ENCODE measurements around the gene CXCL5.
"Not testable (repeated sequence)": the region's sequence is repeated elsewhere in the genome, so short reads cannot be mapped to it uniquely, and the experiment has no call there.

Gene CXCL5

GRCh38 chr4:74014332-74014731 lies 15.9 kb upstream of the CXCL5 start:
- no peak for DNase-seq

GRCh38 chr4:74013264-74013663 lies 14.8 kb upstream of the CXCL5 start:
- no peak for DNase-seq

- no peak for DNase-seq
Observed at GRCh38 chr4:74012130-74012529, 13.7 kb upstream of the CXCL5 start.

- no peak for DNase-seq
Observed at GRCh38 chr4:74009307-74009706, 10.8 kb upstream of the CXCL5 start.

GRCh38 chr4:74006009-74006476 lies 7.6 kb upstream of the CXCL5 start:
- DNase-seq, result no peak

- DNase-seq, result no peak
Observed at GRCh38 chr4:74005528-74005927, 7.1 kb upstream of the CXCL5 start.

- DNase-seq, result no peak
Observed at GRCh38 chr4:74004668-74005067, 6.2 kb upstream of the CXCL5 start.

GRCh38 chr4:74000301-74000700 lies 1.8 kb upstream of the CXCL5 start:
- no peak for DNase-seq

- DNase-seq, result no peak
Observed at GRCh38 chr4:73992050-73992449, 6.4 kb downstream of the CXCL5 start.

GRCh38 chr4:73991742-73992000 lies 6.8 kb downstream of the CXCL5 start:
- DNase-seq, result no peak

- no peak for DNase-seq
Observed at GRCh38 chr4:73990988-73991741, 7.3 kb downstream of the CXCL5 start.

GRCh38 chr4:73989928-73990327 lies 8.5 kb downstream of the CXCL5 start:
- no peak for DNase-seq

GRCh38 chr4:73989031-73989430 lies 9.4 kb downstream of the CXCL5 start:
- DNase-seq, result no peak

- no peak for DNase-seq
Observed at GRCh38 chr4:73988061-73988460, 10.4 kb downstream of the CXCL5 start, which contains the start of gene PPBP. PPBP (minus strand) TSS chr4:73988190; CDS start chr4:73988103, 87 bp downstream.

GRCh38 chr4:73985528-73985852 lies 13.0 kb downstream of the CXCL5 start:
- no peak for DNase-seq

GRCh38 chr4:73984736-73985527 lies 13.5 kb downstream of the CXCL5 start:
- DNase-seq, result no peak

GRCh38 chr4:73981175-73981574 lies 17.3 kb downstream of the CXCL5 start:
- not testable (repeated sequence) for DNase-seq

GRCh38 chr4:73979407-73979957 lies 19.0 kb downstream of the CXCL5 start:
- DNase-seq, result no peak

GRCh38 chr4:73978886-73979285 lies 19.6 kb downstream of the CXCL5 start:
- no peak for DNase-seq

- no peak for DNase-seq
Observed at GRCh38 chr4:73976716-73977115, 21.8 kb downstream of the CXCL5 start.

GRCh38 chr4:73976217-73976616 lies 22.3 kb downstream of the CXCL5 start:
- no peak for DNase-seq

- no peak for DNase-seq
Observed at GRCh38 chr4:73974352-73974751, 24.1 kb downstream of the CXCL5 start.

GRCh38 chr4:73970945-73971344 lies 27.5 kb downstream of the CXCL5 start:
- no peak for DNase-seq

- no peak for DNase-seq
Observed at GRCh38 chr4:73970011-73970410, 28.5 kb downstream of the CXCL5 start.

All from NCI-H1092 treated with DMSO at 0.1 percent for 48 hours (cell line).